ENCODE measurements around the gene IGFBP7.
A peak's percentile ranks its signal among the peaks of the same experiment; 100 is the strongest.
"Not testable (repeated sequence)": the region's sequence is repeated elsewhere in the genome, so short reads cannot be mapped to it uniquely, and the experiment has no call there.

IGFBP7 gene

GRCh38 chr4:57070461-57070860, 39.7 kb downstream of the IGFBP7 start:
- DNase-seq (ENCODE audit: low read depth): peak; percentile 45

GRCh38 chr4:57068237-57068981, 41.8 kb downstream of the IGFBP7 start:
- DNase-seq (ENCODE audit: low read depth): no peak

DNA sequence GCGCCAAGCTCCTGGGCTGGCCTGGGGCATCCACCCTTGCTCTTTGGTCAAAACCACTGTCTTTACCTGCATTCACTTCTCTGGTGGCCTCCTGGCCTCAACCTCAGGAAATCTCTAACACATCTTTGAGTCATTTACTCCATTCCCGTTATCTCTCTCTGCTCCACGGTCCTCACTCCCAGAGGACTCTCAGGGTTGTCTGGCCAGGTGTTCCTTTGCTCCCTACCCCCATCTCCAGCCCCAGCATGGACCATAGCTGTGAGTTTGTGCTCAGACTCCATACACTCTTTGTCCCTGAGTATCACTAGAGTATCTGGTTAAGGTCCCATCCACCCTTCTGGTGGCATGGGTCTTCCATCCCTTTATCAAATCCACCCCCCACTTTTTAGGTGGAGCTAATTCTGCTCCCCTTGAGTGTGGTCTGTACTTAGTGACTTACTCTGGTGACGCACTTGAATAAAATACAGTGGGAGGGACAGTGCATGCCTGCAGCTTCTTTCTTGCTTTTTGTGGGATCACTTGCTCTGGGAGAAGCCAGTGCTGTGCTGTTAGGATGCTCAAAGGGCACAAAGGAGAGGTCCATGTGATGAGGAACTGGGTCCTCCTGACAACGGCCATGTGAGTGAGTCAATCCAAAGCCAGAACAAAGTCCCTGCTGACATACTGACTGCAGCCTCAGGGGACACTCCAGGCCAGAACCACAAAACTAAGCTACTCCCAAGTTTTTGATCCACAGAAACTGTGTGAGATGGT, 44.3 kb downstream of the IGFBP7 start:
- DNase-seq (ENCODE audit: low read depth): peak; percentile 70

GRCh38 chr4:57064811-57065711, 45.1 kb downstream of the IGFBP7 start:
- DNase-seq (ENCODE audit: low read depth): peak; percentile 100

DNA sequence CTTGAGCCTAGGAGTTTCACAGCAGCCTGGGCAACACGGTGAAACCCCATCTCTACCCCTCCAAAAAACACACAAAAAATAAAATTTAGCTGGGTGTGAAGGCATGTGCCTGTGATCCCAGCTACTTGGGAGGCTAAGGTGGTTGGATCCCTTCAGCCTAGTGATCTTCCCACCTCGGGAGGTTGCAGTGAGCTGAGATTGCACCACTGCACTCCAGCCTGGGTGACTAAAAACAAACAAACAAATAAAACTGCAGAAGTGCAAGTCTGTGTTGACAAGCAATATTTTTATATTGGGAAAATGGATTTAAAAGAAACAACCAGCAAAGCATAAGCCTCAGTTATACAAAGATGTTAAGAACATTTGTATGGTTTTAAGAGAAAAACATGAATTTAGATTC, 46.1 kb downstream of the IGFBP7 start:
- no peak for DNase-seq (ENCODE audit: low read depth)

DNA sequence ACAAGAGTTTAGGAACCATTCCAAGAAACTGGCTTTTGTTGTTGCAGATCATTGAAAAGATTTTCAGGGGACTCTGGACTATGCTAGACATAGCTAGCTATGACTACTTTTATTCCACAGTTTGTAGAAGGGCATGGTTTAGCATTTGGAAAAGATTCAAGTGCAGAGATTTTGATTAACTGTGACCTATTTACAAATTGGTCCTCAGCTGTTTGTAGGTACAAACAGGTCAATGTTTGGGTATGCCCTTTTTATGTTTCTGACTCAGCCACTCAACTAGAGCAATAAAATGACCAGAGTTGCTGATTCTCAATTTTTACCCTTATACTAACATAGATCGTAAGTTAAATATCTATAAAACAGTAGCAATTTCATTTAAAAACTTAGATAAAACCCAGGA, 46.7 kb downstream of the IGFBP7 start:
- no peak for DNase-seq (ENCODE audit: low read depth)

DNA sequence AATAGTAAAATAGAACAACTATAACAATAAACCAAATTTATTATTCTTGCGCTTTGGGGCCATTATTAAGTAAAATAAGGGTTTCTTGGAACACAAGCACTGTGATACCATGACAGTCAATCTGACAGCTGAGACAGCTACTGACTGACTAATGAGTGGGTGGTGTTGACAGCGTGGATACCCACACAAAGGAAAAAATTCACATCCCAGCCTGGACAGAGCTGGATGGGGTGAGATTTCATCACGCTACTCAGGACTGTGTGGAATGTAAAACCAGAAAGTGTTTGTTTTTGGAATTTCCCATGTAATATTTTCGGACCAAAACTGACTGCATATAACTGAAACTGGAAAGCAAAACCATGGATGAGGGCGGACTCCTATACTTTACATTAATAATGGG, 48.8 kb downstream of the IGFBP7 start:
- peak; percentile 84 for DNase-seq (ENCODE audit: low read depth)

DNA sequence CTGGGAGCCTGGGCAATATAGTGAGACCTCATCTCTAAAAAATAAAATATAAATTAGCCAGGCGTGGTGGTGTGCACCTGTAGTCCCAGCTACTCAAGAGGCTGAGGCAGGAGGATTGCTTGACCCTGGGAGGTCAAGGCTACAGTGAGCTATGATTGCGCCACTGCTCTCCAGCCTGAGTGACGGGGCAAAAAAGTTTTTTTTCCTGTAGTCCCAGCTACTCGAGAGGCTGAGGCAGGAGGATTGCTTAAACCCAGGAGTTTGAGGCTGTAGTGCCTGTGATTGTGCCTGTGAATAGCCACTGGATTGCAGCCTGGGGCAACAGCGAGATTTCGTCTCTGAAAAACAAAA, 49.5 kb downstream of the IGFBP7 start:
- DNase-seq (ENCODE audit: low read depth): not testable (repeated sequence)

DNA sequence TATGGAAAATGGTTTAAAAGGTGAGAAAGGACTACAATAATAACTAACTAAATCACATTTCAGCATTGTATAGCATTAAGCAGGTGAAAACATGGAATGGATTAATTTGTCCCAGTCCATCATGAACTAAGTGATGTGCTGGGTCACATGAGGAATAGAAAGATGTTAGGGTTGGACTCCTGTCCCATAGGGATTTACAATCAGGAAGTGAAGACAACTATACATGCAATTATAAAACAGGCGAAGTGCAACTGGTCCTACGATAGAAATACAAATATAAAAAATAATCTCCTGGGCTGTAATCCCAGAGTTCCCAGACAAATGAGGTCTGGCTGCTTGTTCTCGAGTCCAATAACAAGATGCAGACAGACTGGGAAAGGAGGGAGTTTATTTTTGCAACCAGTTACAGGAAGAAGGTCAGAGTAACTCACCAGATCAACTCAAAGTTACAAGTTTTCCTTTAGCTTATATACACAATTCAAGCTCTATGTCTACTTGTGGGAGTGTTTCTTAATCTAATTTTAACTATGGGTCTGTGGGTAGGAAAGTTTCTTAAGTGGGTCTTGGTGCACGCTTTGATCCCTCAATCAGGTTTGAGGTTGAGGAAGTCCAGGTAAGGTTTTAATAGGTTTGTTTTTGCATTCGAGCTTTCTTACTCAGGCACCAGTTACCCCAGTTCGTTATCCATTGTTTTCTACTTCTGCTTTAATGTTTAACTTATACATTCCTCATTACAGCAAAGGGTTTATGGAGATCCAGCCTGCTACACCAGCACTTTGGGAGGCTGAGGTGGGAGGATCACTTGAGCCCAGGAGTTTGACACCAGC, 50.1 kb downstream of the IGFBP7 start:
- no peak for DNase-seq (ENCODE audit: low read depth)

DNA sequence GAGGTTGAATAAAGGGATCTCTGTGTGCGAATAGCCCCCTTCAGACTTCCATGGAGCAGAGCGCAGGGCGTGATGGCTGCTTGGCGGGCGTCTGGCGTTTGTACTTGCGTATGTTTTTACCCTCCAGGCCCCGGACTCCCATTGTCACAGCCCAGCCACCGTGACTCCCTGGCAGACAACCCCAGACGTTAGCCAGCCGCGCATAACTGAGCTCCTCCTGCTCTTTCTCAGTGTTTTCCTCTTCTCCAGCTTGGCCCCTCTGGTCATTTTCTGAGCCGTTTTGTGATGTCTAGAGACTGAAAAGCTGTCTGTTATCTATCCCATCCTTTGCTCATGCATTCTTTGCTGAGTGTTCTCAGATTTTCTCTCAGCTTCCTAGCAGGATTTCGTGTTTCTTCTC, 54.3 kb downstream of the IGFBP7 start:
- no peak for DNase-seq (ENCODE audit: low read depth)

DNA sequence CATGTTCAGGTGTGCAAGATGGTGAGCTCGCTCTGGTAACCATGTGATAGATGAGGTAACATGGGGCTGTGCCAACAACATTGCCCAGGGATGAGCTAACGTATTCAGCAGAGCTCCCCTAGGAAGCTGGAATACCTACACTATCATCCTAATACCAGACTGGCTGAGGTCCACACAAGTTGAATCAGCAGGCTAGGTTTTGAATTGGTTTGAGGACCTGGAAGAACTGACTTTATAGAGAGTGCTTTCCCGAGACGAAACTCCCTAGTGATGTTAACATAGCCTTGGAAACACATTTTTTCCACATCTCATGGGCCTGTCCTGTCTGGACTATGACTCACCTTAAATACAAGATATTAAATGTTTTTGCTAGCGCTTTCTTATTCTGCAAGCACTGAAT, 56.7 kb downstream of the IGFBP7 start:
- DNase-seq (ENCODE audit: low read depth): peak; percentile 69

DNA sequence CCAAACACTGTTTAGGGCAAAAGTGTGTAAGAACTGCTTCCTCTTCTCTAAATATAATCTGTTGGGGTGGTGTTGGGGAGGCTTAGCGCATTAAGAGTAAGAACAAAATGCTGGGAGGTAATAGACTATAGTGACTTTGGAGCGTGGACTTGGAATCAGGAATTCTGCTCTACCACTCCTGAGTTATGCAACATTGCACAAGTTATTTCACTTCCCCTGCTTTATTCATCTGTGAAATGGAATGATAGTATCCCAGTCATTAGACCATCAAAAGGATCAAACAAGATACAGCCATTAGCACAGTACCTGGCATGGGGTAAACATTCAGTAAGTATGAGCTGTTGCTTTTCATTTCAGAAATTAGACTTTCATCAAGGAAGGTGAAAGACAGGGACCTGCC, 58.7 kb downstream of the IGFBP7 start:
- DNase-seq (ENCODE audit: low read depth): no peak

GRCh38 chr4:57051095-57051494, 59.1 kb downstream of the IGFBP7 start:
- DNase-seq (ENCODE audit: low read depth): peak; percentile 44

GRCh38 chr4:57048590-57049304, 61.4 kb downstream of the IGFBP7 start:
- peak; percentile 85 for DNase-seq (ENCODE audit: low read depth)

DNA sequence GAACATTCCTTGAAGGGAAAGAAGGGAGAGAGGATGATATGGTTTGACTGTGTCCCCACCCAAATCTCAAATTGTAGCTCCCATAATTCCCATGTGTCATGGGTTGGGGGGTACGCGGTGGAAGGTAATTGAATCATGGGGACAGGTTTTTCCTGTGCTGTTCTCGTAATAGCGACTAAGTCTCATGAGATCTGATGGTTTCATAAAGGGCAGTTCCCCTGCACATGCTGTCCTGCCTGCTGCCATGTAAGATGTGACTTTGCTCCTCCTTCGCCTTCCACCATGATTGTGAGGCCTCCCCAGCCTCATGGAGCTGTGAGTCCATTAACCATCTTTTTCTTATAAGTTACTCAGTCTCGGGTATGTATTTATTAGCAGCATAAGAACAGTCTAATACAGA, 63.1 kb downstream of the IGFBP7 start:
- DNase-seq (ENCODE audit: low read depth): not testable (repeated sequence)

DNA sequence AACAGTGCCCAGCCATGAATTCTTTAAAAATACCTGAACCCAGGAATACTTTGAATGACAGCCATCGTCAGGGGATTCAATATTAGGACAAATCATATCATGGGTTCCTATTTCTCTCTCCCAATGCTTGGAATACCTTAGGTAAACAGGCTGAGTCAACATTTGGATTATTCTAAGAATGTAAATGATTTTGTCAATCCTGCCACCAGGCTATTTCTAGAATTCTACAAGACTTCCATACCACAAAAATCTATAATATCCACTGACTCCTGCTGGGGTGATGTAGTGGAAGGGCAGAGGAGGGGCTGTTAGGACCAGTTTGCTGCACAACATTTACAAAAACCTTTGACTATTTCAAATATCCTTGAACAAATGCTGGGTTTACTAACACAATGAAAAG, 65.2 kb downstream of the IGFBP7 start:
- DNase-seq (ENCODE audit: low read depth): peak; percentile 90

- DNase-seq (ENCODE audit: low read depth): peak; percentile 95
These were observed 65.9 kb downstream of the IGFBP7 start for GRCh38 chr4:57044279-57044678.

- DNase-seq (ENCODE audit: low read depth): peak; percentile 84
These were observed 66.6 kb downstream of the IGFBP7 start for GRCh38 chr4:57043347-57044251.

GRCh38 chr4:57042711-57043169, 67.4 kb downstream of the IGFBP7 start:
- DNase-seq (ENCODE audit: low read depth): peak; percentile 62

DNA sequence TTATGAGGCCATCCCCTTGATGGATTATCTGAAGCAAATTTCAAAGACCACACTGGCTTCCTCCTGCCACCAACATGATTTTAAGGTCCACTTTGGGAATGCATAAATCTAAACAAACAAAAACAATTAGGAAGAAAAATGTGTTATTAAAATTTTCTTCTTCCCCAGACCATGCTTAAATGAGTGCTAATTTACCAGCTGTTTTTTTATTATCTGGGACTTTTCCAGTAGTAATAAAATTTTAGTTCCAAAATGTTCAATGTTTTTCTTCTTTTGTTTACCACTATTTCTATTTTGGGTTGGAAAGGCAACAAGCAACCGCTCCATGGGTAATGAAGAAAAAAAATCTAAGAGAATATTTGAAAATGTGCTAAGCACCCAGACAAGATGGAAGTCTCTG, 69.2 kb downstream of the IGFBP7 start:
- no peak for DNase-seq (ENCODE audit: low read depth)
